ENCODE measurements around the gene ZNF609. TPM values are rescaled to one million over a fixed set of nuclear protein-coding genes. Genes with fewer than 3 reads are reported as not detected.

The ZNF609 gene
- total and polyA plus RNA-seq, 4 donors = 8.1 to 54.2 (median 22.0) TPM

GRCh38 chr15:64610257-64610919 lies 150.0 kb downstream of the ZNF609 start:
- H3K4me3 ChIP-seq = no peak overlapping the region
- TF ChIP-seq CTCF (IDR thresholded peaks at IDR 0.05; ENCODE audit: control extremely low read depth, extremely low read depth) = no peak
- H3K27ac ChIP-seq (ENCODE audit: low read depth in 1 of 2, low read length in 1 of 2) = no peak overlapping the region
- 64 to 74% methylated on average over 7 of the region's 7 CpGs for WGBS, 2 donors
- DNase-seq = no peak
- no peaks in the 10 kb centered on the region for H3K36me3 ChIP-seq (ENCODE audit: control insufficient read depth in 4 of 4, insufficient read depth in 4 of 4, low read length in 4 of 4)
- peaks cover 0 to 5% (median 0%) of the 10 kb centered on the region in 5 donors for H3K4me1 ChIP-seq (ENCODE audit: control insufficient read depth in 5 of 5, insufficient read depth in 5 of 5, low read length in 5 of 5)
- ATAC-seq (ENCODE audit: insufficient read depth, low FRiP score) = no peak
- no peak overlapping the region for H3K9ac ChIP-seq (ENCODE audit: insufficient read depth in 1 of 2, low read length in 2 of 2)
- no peaks in the 10 kb centered on the region for H3K27me3 ChIP-seq (ENCODE audit: control insufficient read depth in 3 of 3, insufficient read depth in 3 of 3, low read length in 2 of 3)
- H3K9me3 ChIP-seq (ENCODE audit: control insufficient read depth in 4 of 4, insufficient read depth in 3 of 4, low read length in 3 of 4) = no peaks in the 10 kb centered on the region

DNA sequence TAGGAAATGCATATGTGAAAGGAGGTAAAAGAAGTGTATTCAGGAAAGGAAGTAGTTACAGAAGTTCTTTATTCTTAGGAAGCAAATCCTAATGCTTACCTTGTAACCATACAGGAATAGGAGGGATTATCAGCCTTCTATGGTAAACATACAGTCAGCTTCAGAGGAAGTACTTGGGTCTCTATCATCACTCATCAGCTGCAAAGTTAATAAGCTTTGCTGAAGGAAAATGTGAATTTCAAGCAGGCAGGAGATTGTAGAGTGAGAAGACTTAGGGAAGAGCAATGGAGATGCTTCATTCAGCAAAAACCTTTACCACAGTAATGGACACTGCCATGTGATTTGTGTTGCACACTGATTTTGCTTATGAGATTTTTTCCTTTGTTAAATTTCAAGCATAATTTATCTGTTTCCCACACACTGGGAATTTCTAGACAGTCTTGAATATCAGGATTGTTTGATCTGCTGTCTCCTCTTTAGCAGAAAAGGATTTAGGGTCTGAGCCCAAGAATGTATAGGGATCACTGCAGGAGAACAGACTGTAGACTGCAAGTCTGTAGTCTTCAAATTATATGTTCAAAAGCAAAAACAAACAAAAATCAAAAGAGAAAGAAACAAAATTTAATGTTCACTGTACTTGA lies 150.8 kb downstream of the ZNF609 start:
- ATAC-seq (ENCODE audit: insufficient read depth, low FRiP score) (no peak), DNase-seq (no peak)
- H3K9me3 ChIP-seq (ENCODE audit: control insufficient read depth in 4 of 4, insufficient read depth in 3 of 4, low read length in 3 of 4) = no peaks in the 10 kb centered on the region
- H3K9ac ChIP-seq (ENCODE audit: insufficient read depth in 1 of 2, low read length in 2 of 2) = no peak overlapping the region
- no peaks in the 10 kb centered on the region for H3K36me3 ChIP-seq (ENCODE audit: control insufficient read depth in 4 of 4, insufficient read depth in 4 of 4, low read length in 4 of 4)
- H3K27me3 ChIP-seq (ENCODE audit: control insufficient read depth in 3 of 3, insufficient read depth in 3 of 3, low read length in 2 of 3) = no peaks in the 10 kb centered on the region
- no peak for TF ChIP-seq CTCF (IDR thresholded peaks at IDR 0.05; ENCODE audit: control extremely low read depth, extremely low read depth)
- H3K4me1 ChIP-seq (ENCODE audit: control insufficient read depth in 5 of 5, insufficient read depth in 5 of 5, low read length in 5 of 5) = peaks cover 0 to 5% (median 0%) of the 10 kb centered on the region in 5 donors
- no peak overlapping the region for H3K27ac ChIP-seq (ENCODE audit: low read depth in 1 of 2, low read length in 1 of 2)
- H3K4me3 ChIP-seq = no peak overlapping the region

DNA sequence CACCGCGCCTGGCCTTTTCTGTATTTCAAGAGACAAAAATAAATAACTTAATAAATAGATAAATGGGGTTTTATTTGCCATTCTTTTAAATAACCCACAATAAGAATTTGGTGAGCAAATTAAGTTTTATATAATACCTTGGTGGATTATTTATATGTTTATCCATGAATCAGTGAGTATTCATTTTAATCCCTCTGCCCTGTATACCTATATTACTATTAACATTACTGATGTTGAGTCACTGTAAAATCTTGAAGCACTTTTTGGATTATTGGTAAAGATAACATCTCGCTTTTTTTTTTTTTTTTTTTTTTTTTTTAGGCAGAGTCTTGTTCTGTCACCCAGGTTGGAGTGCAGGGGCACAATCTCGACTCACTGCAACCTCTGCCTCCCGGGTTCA lies 154.1 kb downstream of the ZNF609 start:
- TF ChIP-seq CTCF (IDR thresholded peaks at IDR 0.05; ENCODE audit: control extremely low read depth, extremely low read depth) = no peak

More for the DNA sequence above, 154.1 kb downstream of the ZNF609 start:
- Histone ChIP-seq H3K4me3 (no peak overlapping the region), H3K9ac (ENCODE audit: insufficient read depth in 1 of 2, low read length in 2 of 2) (no peak overlapping the region), H3K4me1 (ENCODE audit: control insufficient read depth in 5 of 5, insufficient read depth in 5 of 5, low read length in 5 of 5) (peaks cover 0 to 5% (median 2%) of the 10 kb centered on the region in 5 donors), H3K27me3 (ENCODE audit: control insufficient read depth in 3 of 3, insufficient read depth in 3 of 3, low read length in 2 of 3) (no peaks in the 10 kb centered on the region), H3K27ac (ENCODE audit: low read depth in 1 of 2, low read length in 1 of 2) (no peak overlapping the region), H3K9me3 (ENCODE audit: control insufficient read depth in 4 of 4, insufficient read depth in 3 of 4, low read length in 3 of 4) (no peaks in the 10 kb centered on the region), H3K36me3 (ENCODE audit: control insufficient read depth in 4 of 4, insufficient read depth in 4 of 4, low read length in 4 of 4) (no peaks in the 10 kb centered on the region)
- DNase-seq = no peak
- 95 to 98% methylated on average over 5 of the region's 5 CpGs for WGBS, 2 donors
- ATAC-seq (ENCODE audit: insufficient read depth, low FRiP score) = no peak
